Activated T-helper 1 cell treated with anti-CD3 and anti-CD28 coated beads, Interleukin-12 subunit alpha, Interleukin-12 subunit beta, Interleukin-2, Interleukin-4 antibody, amounts not matched to agents 30 ng/mL and 10 ng/mL and 1 ng/mL, durations not matched to agents 14 hours and 24 hours and 36 hours (primary cell): ENCODE data around the gene NSA2. TPM values are rescaled to one million over a fixed set of nuclear protein-coding genes. Genes with fewer than 3 reads are reported as not detected.

ENCODE experiments used
- total RNA-seq: library from RNA; stranded (reverse); gene quantifications from 2 replicates; pipeline ENCODE4 v1.2.3, GENCODE V29; 2022

Gene NSA2
- total RNA-seq, 1 donor from 2014 or later = 94.9 TPM

Other genes with a start within 250 kb of the NSA2 start
- 2.7 and 3.2 TPM in 2 replicates for gene ENC1, start 126.5 kb upstream of the NSA2 start, total RNA-seq
- 62.7 and 71.4 TPM in 2 replicates for gene HEXB, start 82.0 kb upstream of the NSA2 start, total RNA-seq
- gene GFM2, start 132 bp upstream of the NSA2 start, total RNA-seq = 32.4 and 35.5 TPM in 2 replicates
- gene FAM169A, start 99.1 kb downstream of the NSA2 start, total RNA-seq = 3.2 and 3.5 TPM in 2 replicates